Glomerular endothelial cell (primary cell): ENCODE data around the gene STK33. TPM values are rescaled to one million over a fixed set of nuclear protein-coding genes. Genes with fewer than 3 reads are reported as not detected.

Experiments
- total RNA-seq: library from RNA; depleted of rRNA; stranded (reverse); fragments of >200 nt; gene quantifications from 2 replicates; pipeline ENCODE4 v1.2.3, GENCODE V29; 2015

Gene STK33
- total RNA-seq, 1 donor from 2014 or later = 4.1 TPM

Other genes with a start within 250 kb of the STK33 start
- gene TRIM66, start 88.4 kb upstream of the STK33 start, total RNA-seq = 4.0 and 4.7 TPM in 2 replicates
- 856 and 1,166 TPM in 2 replicates for gene RPL27A, start 88.6 kb upstream of the STK33 start, total RNA-seq